Measurements from ENCODE around the gene DYSF. TPM values are rescaled to one million over a fixed set of nuclear protein-coding genes. Genes with fewer than 3 reads are reported as not detected.
A peak's percentile ranks its signal among the peaks of the same experiment; 100 is the strongest.

The DYSF gene
- total and polyA plus RNA-seq, 9 donors: 2.3 to 16.5 (median 5.1) TPM

DNA sequence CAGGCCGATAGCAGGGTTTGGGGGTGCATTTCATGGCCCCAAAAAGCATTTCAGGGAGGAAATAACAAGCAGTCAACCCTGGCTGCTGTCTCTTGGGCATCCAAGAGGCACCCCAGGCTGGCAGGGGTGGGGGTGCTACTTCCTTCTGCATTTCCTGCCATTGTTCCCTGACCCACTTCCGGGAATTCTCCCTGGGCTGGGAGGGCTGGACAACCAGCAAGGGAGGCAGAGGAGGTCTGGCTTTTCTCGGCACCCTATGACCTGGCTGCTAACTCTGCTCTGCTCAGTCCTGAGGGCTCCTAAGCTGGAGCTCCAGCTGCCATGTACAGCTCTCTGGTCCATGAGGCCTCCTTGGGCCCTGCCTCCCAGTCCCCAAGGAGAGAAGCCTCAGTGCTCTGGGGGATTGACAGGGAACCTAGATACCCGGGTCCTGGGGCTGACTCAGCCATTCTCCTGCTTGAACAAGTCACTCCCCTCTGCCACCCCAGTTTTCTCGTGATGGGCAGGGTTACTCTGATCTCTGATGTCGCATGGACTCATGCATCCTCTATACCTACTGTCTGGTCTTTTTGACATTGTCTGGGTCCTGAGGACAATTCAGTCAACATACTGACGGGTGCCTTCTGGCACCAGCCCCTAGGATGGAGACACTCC lies 47.2 kb downstream of the DYSF start:
- Histone ChIP-seq H3K4me1 (ENCODE audit: insufficient read depth) (peaks cover 1% of the 10 kb centered on the region), H3K4me3 (no peak overlapping the region), H3K27me3 (no peaks in the 10 kb centered on the region), H3K36me3 (no peaks in the 10 kb centered on the region), H3K27ac (no peak overlapping the region), H3K9me3 (no peaks in the 10 kb centered on the region)
- 76 to 78% (median 76%) methylated on average over 7 of the region's 7 CpGs for WGBS, 3 donors
- intact Hi-C loops (cut with DNase I): no loop called here
- DNase-seq: no peak
- TF ChIP-seq POLR2A (IDR thresholded peaks at IDR 0.05): no peak
- TF ChIP-seq, protein P1, sequence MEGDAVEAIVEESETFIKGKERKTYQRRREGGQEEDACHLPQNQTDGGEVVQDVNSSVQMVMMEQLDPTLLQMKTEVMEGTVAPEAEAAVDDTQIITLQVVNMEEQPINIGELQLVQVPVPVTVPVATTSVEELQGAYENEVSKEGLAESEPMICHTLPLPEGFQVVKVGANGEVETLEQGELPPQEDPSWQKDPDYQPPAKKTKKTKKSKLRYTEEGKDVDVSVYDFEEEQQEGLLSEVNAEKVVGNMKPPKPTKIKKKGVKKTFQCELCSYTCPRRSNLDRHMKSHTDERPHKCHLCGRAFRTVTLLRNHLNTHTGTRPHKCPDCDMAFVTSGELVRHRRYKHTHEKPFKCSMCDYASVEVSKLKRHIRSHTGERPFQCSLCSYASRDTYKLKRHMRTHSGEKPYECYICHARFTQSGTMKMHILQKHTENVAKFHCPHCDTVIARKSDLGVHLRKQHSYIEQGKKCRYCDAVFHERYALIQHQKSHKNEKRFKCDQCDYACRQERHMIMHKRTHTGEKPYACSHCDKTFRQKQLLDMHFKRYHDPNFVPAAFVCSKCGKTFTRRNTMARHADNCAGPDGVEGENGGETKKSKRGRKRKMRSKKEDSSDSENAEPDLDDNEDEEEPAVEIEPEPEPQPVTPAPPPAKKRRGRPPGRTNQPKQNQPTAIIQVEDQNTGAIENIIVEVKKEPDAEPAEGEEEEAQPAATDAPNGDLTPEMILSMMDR (IDR thresholded peaks at IDR 0.05): no peak
- TF ChIP-seq EP300 (IDR thresholded peaks at IDR 0.05): no peak

DNA sequence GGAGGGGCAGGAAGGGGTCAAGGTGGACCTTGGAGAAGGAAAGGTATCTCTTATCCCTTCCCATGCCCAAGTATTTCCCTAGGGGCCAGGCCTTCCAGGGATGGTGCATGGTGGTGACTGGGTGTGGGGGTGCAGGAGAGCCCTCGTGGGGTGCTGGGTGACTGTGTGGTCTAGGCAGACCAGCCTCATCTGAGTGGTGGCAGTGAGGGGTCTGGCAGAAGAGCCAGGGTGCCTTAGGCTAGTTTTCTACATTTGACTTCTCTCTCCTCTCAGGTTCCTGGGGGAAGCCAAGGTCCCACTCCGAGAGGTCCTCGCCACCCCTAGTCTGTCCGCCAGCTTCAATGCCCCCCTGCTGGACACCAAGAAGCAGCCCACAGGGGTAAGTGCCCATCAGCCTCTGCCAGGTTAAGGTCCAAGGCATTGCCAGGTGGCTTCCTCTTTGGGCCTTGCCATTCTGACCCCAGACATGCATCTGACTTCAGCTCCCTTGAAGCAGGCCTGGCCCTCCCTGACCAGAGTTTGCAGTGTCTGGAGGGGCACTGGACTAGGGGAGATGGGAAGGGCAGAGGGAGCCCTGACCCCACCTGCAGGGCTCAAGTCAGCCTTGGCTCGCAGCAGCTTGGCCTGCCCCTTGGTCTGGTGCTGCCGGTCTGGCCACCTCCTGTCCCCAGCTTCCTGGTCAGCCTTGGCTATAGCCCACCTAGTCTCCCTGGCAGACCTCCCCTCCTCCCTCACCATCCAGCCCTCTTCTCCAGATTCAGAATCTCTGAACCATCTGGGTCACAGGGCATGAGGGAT lies 49.8 kb downstream of the DYSF start:
- Histone ChIP-seq H3K36me3 (no peaks in the 10 kb centered on the region), H3K4me1 (ENCODE audit: insufficient read depth) (peaks cover 1% of the 10 kb centered on the region), H3K27me3 (no peaks in the 10 kb centered on the region), H3K9me3 (no peaks in the 10 kb centered on the region), H3K27ac (no peak overlapping the region), H3K4me3 (no peak overlapping the region)
- WGBS, 3 donors: 85 to 94% (median 91%) methylated on average over 6 of the region's 6 CpGs
- intact Hi-C loops (cut with DNase I): no loop called here
- TF ChIP-seq POLR2A (IDR thresholded peaks at IDR 0.05) (no peak), EP300 (IDR thresholded peaks at IDR 0.05) (no peak)
- TF ChIP-seq, protein P1 (IDR thresholded peaks at IDR 0.05): no peak
- no peak for DNase-seq

DNA sequence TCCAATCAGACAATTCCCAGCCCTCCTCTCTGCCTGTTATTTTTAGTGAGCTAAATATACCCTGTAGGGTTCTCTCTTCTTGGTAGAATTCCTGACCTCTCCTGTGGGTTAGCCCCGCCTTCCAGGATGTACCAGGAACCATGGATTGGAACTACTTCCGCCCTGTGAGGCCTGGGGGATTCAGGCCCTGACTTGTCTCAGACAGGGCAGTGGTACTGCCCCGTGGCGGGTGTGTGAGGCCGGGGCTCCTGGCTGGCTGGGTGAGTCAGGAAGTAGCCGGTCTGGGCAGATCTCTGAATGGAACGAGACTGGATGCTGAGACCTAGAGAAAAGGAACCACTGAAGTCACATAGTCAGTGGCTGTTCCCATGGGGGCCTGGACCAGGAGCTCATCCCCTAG lies 50.5 kb downstream of the DYSF start:
- Histone ChIP-seq H3K36me3 (no peaks in the 10 kb centered on the region), H3K27me3 (no peaks in the 10 kb centered on the region), H3K27ac (no peak overlapping the region), H3K9me3 (no peaks in the 10 kb centered on the region), H3K4me3 (no peak overlapping the region), H3K4me1 (ENCODE audit: insufficient read depth) (peaks cover 1% of the 10 kb centered on the region)
- intact Hi-C loops (cut with DNase I): no loop called here
- DNase-seq: peak in 1 of 5 donors; percentile 30
- 68 to 84% (median 82%) methylated on average over 7 of the region's 7 CpGs for WGBS, 3 donors
- TF ChIP-seq, protein P1 (IDR thresholded peaks at IDR 0.05): no peak
- no peak for TF ChIP-seq POLR2A (IDR thresholded peaks at IDR 0.05)
- TF ChIP-seq EP300 (IDR thresholded peaks at IDR 0.05): no peak

DNA sequence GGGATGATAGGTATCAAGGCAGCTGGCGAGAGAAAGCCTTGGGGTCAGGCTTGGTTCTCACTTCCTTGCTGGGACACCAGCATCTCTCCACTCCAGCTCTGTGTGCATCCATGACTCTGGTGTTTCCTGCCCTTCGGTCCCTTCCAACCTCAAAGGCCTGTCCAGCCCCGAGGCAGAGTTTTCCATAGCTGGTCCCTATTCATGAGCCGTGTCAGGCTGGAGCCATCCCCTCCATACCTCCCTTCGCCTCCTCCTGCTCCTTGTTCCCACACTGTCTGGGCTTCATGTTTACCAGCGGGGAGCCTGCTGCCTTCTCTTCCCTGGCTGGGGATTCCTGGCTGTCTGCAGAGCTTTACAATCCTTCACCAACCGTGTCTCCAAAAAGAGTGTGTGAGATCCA lies 51.2 kb downstream of the DYSF start:
- H3K27ac ChIP-seq: no peak overlapping the region

More for the DNA sequence above, 51.2 kb downstream of the DYSF start:
- no peaks in the 10 kb centered on the region for H3K9me3 ChIP-seq
- H3K4me1 ChIP-seq (ENCODE audit: insufficient read depth): peaks cover 1% of the 10 kb centered on the region
- 82 to 90% (median 83%) methylated on average over 7 of the region's 7 CpGs for WGBS, 3 donors
- no peaks in the 10 kb centered on the region for H3K27me3 ChIP-seq
- intact Hi-C loops (cut with DNase I): loop anchor here in 2 of 4 donors (5.0 kb wide), 2 partner anchors 202 to 207 kb away; no protein-coding TSS in a partner anchor
- no peak overlapping the region for H3K4me3 ChIP-seq
- DNase-seq: no peak
- H3K36me3 ChIP-seq: no peaks in the 10 kb centered on the region
- TF ChIP-seq POLR2A (IDR thresholded peaks at IDR 0.05): no peak
- TF ChIP-seq, protein P1 (IDR thresholded peaks at IDR 0.05): no peak
- no peak for TF ChIP-seq EP300 (IDR thresholded peaks at IDR 0.05)
